Measurements from ENCODE around the gene INSYN1.

DNA sequence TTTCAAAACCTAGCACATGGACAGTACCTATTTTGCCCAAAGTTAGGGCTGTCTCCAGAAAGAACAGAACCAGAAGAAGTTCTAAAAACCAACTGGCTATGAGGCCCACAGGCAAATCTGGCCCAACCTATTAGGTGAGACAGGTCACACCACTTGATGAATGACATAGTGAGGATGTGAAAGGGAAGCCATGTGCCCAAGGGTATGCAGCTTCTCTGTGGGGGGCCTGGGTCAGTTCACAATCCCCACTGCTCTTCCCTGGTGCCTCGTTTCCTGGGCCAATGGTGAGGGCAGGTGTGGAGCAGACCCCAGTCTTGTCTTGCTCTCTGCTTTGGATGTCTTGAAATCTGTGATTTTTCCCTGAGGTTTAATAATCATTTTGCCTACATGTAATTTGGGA lies 8.9 kb downstream of the INSYN1 start:
- TF ChIP-seq, protein P1, sequence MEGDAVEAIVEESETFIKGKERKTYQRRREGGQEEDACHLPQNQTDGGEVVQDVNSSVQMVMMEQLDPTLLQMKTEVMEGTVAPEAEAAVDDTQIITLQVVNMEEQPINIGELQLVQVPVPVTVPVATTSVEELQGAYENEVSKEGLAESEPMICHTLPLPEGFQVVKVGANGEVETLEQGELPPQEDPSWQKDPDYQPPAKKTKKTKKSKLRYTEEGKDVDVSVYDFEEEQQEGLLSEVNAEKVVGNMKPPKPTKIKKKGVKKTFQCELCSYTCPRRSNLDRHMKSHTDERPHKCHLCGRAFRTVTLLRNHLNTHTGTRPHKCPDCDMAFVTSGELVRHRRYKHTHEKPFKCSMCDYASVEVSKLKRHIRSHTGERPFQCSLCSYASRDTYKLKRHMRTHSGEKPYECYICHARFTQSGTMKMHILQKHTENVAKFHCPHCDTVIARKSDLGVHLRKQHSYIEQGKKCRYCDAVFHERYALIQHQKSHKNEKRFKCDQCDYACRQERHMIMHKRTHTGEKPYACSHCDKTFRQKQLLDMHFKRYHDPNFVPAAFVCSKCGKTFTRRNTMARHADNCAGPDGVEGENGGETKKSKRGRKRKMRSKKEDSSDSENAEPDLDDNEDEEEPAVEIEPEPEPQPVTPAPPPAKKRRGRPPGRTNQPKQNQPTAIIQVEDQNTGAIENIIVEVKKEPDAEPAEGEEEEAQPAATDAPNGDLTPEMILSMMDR (conservative IDR thresholded peaks at IDR 0.05; ENCODE audit: low read length), result no peak
- no peak for TF ChIP-seq EZH2phosphoT487 (IDR thresholded peaks at IDR 0.05; ENCODE audit: borderline replicate concordance, low read depth, low read length)
